ENCODE results near the gene ICA1.
"Not testable (repeated sequence)": the region's sequence is repeated elsewhere in the genome, so short reads cannot be mapped to it uniquely, and the experiment has no call there.

Gene ICA1

DNA sequence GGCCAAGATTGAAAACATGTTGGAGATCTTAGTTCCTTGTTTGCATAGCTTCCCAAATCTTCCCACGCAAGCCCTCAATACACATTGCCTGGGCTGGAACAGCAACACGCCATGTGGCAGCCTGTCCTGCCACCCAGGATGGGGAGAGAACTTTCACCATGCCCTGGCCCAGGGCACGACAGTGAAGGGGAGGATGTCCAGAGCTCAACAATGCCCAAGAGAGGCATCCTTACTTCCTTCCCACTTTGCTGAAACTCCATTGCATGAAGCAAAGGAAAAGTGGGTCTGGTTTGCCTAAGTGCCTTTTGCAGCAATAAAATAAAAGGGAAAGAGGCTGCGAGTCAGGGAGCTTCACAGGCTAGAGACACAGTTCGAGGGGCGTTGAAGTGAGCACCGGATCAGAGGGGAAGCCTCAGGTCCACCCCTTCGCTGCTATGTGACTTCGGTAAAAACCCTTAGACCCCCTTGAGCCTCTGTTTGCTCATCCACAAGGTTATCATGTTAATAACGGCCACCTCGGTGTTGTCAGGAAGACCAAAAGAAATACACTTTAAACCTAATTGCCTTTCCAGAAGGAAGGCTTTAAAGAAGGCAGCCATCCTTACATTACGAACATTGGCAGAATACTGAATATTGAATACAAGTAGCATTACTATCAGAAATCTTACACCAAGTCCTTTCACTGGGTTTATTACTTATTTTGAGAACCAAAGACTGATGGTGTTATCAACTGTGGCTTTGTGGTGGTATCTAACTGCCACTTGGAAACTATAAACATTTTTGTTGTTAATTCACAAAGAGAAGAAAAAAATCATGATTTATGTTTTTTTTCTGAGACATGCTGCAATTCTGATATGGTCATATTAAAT, 133.3 kb downstream of the ICA1 start:
- no peak for FAIRE-seq

DNA sequence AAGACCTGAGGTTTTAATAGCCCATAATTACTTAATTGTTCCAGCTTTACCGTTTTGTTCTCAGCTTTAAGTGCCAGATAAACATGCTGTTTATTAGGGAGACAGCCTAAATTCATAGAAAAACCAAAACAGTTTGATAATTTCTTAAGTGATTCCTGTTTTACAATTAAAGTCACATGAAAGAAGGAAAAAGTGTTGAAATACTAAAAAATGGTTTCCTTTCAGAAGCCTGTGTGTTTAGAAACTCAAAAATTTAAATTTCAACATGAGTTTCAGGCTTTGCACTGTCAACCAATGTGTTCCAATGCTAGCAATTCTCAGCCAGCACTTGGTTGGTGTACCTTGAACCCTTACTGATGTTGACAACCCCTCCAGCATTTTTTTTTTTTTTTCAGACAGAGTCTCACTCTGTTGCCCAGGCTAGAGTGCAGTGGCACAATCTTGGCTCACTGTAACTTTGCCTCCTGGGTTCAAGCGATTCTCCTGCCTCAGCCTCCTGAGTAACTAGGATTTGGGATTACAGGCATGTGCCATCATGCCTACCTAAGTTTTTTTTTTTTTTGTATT, 135.3 kb downstream of the ICA1 start:
- no peak for FAIRE-seq

DNA sequence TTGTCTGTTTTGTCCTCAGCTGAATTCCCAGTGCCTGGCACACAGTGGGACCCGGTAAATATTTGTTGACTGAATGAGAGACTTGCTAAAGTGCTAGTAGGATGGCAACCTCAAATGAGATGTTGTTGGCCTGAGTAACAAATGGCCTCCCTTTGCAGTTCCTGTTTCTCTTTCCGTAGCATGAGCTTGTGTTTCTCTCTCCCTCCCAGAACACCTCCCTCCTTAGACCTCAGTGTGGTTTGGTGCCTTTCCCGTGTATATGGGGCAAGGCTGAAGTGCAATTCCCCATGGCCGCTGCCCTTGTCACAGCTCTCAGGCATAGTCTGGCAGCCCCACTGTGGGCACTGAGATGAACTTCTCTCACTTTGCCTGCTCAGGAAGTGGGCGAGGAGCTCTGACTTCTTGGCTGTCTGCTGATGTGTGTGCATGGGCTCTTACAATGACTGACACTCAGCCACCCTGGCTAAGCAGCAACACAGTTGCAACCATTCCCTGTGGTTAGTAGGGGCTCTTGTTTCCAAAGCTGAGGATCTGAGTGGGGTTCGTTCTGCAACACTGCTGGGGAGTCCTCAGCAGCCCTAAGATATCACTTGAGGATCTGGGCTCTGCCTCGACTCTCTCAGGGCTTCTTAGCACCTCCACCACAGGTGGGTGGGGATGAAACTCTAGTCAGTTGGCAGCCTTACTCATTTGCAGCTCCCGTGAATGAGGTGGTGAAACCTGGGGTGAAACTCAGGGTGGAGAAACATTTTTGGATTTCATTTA, 136.1 kb downstream of the ICA1 start:
- no peak for FAIRE-seq

- no peak for FAIRE-seq
Measured at GRCh38 chr7:8121243-8121642, 140.7 kb downstream of the ICA1 start.

GRCh38 chr7:8120390-8121058, 141.4 kb downstream of the ICA1 start:
- no peak for FAIRE-seq

DNA sequence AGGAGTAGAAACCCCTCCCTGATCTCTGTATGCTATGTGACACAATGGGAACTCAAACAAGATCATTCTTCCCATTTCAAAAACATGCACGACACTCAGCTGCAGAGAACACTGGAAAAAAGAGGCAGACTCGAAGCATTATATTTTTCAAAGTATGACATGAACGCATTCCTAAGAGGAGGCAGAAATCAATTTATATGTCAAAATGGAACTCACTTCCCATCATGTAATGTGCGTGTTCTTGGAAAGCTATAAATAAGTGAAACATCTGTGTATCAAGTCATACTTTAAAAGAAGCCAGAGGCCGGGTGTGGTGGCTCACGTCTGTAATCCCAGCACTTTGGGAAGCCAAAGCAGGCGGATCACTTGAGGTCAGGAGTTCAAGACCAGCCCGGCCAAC, 142.7 kb downstream of the ICA1 start:
- no peak for FAIRE-seq

DNA sequence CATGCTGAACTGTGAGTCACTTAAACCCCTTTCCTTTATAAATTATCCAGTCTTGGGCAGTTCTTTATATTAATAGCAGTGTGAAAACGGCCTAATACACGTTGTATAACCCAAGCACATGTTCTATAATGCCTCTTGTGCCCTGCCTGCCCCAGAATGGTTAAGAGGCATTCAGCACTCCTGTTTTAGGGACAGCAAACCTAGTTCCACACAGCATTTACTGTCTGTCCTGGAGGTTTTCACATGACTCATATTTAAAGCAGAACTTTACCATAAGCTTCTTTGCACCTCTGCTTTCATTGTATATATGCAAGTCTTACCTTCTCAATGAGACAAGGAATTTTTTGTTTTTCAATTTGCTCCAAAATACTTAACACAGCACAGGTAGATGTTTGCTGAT, 144.8 kb downstream of the ICA1 start:
- no peak for FAIRE-seq

DNA sequence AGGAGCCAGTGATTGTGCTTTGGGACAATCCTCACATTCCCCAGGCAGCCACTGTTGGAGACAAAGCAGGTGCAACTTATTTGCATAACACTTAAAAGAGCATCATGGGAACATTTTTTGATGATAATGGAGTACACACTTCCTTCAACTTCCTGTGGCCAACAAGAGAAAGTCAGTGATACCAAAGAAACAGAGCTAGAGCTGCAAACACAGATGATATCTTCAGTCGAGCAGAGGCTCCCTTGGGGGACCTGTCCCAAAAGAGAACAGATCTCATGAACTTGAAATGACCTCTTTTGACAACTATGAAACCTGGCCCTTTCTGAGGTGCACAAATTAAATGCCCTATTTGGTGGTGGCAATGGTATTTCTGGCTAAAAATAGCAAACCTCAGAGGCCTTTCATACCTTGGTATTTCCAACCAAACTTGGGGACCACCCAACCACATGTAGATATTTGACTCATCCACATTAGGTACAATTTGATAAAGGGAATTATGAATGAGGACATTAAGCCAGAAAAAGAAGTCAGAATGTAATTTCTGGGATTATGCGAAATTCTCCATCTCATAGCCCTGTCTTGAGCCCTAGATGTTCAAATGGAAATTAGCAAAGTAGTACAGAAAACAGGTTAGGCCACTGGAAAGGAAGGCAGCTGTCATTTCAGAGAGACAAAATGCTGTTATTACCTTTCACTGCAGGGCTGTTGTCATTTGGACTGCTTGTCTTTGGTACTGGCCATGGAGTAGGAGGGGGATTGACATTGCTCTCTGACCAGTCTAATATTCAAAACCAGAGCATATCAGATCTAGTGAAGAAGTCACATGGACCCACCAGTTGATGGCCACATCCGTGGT, 146.2 kb downstream of the ICA1 start:
- FAIRE-seq: no peak

DNA sequence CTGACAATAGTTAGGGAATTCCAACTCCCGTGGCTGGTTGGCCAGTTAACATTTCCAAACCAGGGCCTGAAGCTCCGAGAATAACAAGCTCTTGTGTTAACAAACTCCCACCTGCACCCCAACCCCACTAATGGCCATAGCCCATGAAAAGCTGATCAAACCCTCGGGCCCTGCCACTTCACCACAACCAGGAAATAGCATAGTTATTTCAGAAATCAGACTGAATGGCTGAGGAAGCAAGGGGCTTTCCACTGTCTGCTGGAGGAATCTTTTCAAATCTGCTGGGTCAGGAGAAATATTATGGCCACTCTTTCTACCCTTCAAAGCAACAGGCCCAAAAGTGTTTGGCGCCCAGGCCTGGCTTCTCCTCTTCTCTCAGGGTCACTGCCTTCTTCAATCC, 147.8 kb downstream of the ICA1 start:
- FAIRE-seq: no peak

- no peak for FAIRE-seq
Measured at GRCh38 chr7:8113184-8113583, 148.8 kb downstream of the ICA1 start.

GRCh38 chr7:8112685-8113084, 149.3 kb downstream of the ICA1 start:
- FAIRE-seq: no peak

- FAIRE-seq: no peak
Measured at GRCh38 chr7:8111282-8111960, 150.5 kb downstream of the ICA1 start.

GRCh38 chr7:8109196-8110022, 152.6 kb downstream of the ICA1 start:
- FAIRE-seq: no peak

GRCh38 chr7:8105449-8106095, 156.4 kb downstream of the ICA1 start:
- no peak for FAIRE-seq

- no peak for FAIRE-seq
Measured at GRCh38 chr7:8103282-8103681, 158.7 kb downstream of the ICA1 start.

DNA sequence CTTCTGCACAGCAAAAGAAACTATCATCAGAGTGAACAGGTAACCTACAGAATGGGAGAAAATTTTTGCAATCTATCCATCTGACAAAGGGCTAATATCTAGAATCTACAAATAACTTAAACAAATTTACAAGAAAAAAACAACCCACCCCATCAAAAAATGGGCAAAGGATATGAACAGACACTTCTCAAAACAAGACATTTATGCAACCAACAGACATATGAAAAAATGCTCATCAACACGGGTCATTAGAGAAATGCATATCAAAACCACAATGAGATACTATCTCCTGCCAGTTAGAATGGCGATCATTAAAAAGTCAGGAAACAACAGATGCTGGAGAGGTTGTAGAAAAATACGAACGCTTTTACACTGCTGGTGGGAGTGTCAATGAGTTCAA, 160.7 kb downstream of the ICA1 start:
- not testable (repeated sequence) for FAIRE-seq

DNA sequence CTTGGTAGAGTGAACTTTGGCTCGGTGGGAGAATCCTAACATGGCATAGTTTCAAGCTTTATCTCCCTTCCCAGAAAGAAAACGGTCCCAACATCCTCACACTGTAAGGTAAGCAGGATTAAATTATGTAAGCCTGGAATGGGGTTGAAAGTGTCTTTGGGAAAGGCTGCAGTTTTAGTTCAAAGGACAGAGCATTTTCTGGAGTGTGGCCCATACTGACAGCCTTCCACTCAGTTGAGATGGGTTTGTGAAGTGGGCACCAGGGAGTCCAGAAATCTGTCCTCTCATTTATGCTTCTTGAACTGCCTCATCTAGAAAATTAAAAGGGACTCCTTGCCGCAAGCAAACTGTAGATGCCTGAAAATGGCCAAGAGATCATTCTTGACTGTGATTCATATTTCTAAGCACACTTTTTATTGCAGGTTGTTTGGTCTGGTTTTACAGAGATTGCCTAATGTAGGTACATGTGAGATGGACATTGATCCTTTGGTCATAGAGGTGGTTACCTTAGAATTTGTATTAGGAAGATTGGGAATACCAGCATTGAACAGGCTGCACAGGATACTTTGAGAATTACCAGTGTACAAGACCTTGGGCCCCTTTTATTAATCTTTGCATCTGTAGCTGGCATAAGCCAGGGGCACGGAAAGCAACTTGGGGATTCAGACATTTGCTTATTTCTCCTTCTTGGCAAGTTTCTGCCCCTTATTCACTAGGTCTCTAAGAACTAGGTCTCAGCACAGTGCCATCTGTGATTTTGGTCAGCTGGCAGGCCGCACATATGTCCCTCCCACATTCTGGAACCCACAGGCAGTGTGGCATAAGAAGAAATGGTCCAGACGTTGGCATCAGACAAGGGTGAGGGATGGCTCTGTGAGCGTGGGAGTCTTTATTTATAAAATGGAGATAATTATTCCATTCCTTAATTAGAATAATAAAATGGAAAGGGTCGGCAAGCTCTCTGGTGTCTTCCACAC, 167.5 kb downstream of the ICA1 start:
- FAIRE-seq: no peak

DNA sequence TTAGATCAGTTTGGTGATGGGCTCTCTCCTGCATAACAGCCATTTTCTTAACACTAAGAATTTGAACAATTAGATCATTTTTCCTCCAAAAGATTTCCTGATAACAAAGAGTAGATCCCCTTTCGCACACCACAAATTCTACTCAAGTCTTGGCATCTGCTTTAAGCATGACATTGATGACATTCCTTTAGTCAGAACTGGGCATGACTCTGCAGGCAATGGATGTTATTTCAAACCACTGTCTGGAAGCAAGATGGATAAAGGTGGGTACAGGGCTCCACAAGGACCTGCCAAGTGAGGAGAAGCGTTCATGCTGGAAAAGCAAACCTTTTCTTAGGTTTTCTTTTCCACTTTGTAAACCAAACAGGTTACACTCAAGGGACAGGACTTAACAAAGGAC, 169.8 kb downstream of the ICA1 start:
- FAIRE-seq: no peak

All from endometrium (tissue), 2 donors.